ENCODE data around the gene SCN1A. TPM values are rescaled to one million over a fixed set of nuclear protein-coding genes. Genes with fewer than 3 reads are reported as not detected.

SCN1A gene
- total and polyA plus RNA-seq, 10 of the 15 experiments (the other 5 are each of a cell fraction or from before 2014, with no cell fraction given), result not detected

DNA sequence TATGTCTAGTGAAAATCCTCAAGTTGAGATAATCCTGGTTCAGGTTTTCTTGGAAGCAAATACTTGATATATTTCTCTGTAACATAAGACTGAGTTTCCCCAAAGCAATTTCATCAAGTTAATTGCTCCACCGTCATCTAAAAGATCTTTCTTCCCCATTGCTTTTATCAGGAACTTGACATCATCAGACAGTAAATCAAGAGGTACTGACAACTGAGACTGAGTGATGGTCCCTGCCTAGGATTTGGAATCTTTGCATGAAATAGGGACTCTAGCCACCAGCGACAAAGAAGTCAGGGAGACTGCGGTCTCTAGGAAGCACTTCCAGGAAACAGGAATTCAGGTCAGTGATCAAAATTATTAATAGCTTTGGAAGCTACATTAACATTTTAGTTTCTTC is 43.4 kb upstream of the SCN1A start:
- FAIRE-seq (no peak), DNase-seq (ENCODE audit: low read depth, low spot score) (no peak), ATAC-seq (no peak)
- POLR2A ChIA-PET, result no interaction called here
- H3K9ac ChIP-seq (ENCODE audit: control insufficient read depth, insufficient read depth, low read length), result no peak overlapping the region
- H2AFZ ChIP-seq (ENCODE audit: control insufficient read depth, low read depth, low read length), result no peak overlapping the region
- no peaks in the 10 kb centered on the region for H3K4me1 ChIP-seq (ENCODE audit: control insufficient read depth, insufficient read depth, low read length)
- H3K4me2 ChIP-seq (ENCODE audit: control insufficient read depth, insufficient read depth), result no peak overlapping the region
- no TSS peak for BruUV-seq (replicated peaks)
- H3K79me2 ChIP-seq (ENCODE audit: control insufficient read depth, insufficient read depth, low read length), result no peaks in the 10 kb centered on the region
- H3K36me3 ChIP-seq (ENCODE audit: control insufficient read depth in 2 of 2, insufficient read depth in 2 of 2, low read length in 1 of 2), result no peaks in the 10 kb centered on the region
- no peaks in the 10 kb centered on the region for H4K20me1 ChIP-seq (ENCODE audit: control insufficient read depth, insufficient read depth)
- no peak overlapping the region for H3K27ac ChIP-seq (ENCODE audit: control insufficient read depth, insufficient read depth)
- 53% methylated on average over 3 of the region's 3 CpGs for WGBS (ENCODE audit: insufficient coverage, insufficient replicate concordance, low lambda C conversion rate, missing lambda C conversion rate)
- H3K4me3 ChIP-seq, result no peak overlapping the region
- CTCF ChIA-PET, result no interaction called here
- in situ Hi-C loops (cut with MboI), result no loop called here
- H3K9me3 ChIP-seq (replicated peaks; ENCODE audit: control insufficient read depth, insufficient read depth, low read length), result no peaks in the 10 kb centered on the region
- no peaks in the 10 kb centered on the region for H3K27me3 ChIP-seq (replicated peaks in 1 of 2; ENCODE audit: control insufficient read depth in 2 of 2, insufficient read depth in 2 of 2, low read length in 1 of 2)
- SMC1A ChIA-PET (ENCODE audit: uncharacterized antibody, unreplicated experiment), result interaction anchor here (0.6 to 1.3 kb wide), 2 partner anchors 10 to 354 kb away, joined by 3 to 5 read pairs; no protein-coding TSS in a partner anchor
- RAD21 ChIA-PET (ENCODE audit: unreplicated experiment), result no interaction called here
- intact Hi-C loops (cut with micrococcal nuclease; ENCODE audit: unreplicated experiment), result no loop called here
- TF ChIP-seq, protein P1, sequence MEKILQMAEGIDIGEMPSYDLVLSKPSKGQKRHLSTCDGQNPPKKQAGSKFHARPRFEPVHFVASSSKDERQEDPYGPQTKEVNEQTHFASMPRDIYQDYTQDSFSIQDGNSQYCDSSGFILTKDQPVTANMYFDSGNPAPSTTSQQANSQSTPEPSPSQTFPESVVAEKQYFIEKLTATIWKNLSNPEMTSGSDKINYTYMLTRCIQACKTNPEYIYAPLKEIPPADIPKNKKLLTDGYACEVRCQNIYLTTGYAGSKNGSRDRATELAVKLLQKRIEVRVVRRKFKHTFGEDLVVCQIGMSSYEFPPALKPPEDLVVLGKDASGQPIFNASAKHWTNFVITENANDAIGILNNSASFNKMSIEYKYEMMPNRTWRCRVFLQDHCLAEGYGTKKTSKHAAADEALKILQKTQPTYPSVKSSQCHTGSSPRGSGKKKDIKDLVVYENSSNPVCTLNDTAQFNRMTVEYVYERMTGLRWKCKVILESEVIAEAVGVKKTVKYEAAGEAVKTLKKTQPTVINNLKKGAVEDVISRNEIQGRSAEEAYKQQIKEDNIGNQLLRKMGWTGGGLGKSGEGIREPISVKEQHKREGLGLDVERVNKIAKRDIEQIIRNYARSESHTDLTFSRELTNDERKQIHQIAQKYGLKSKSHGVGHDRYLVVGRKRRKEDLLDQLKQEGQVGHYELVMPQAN (conservative IDR thresholded peaks at IDR 0.05), result no peak
- TF ChIP-seq JUND (IDR thresholded peaks at IDR 0.05; ENCODE audit: low read depth, low read length), result no peak
- TF ChIP-seq RELA (IDR thresholded peaks at IDR 0.05; ENCODE audit: borderline replicate concordance, partially characterized antibody), result no peak
- TF ChIP-seq, protein P2, sequence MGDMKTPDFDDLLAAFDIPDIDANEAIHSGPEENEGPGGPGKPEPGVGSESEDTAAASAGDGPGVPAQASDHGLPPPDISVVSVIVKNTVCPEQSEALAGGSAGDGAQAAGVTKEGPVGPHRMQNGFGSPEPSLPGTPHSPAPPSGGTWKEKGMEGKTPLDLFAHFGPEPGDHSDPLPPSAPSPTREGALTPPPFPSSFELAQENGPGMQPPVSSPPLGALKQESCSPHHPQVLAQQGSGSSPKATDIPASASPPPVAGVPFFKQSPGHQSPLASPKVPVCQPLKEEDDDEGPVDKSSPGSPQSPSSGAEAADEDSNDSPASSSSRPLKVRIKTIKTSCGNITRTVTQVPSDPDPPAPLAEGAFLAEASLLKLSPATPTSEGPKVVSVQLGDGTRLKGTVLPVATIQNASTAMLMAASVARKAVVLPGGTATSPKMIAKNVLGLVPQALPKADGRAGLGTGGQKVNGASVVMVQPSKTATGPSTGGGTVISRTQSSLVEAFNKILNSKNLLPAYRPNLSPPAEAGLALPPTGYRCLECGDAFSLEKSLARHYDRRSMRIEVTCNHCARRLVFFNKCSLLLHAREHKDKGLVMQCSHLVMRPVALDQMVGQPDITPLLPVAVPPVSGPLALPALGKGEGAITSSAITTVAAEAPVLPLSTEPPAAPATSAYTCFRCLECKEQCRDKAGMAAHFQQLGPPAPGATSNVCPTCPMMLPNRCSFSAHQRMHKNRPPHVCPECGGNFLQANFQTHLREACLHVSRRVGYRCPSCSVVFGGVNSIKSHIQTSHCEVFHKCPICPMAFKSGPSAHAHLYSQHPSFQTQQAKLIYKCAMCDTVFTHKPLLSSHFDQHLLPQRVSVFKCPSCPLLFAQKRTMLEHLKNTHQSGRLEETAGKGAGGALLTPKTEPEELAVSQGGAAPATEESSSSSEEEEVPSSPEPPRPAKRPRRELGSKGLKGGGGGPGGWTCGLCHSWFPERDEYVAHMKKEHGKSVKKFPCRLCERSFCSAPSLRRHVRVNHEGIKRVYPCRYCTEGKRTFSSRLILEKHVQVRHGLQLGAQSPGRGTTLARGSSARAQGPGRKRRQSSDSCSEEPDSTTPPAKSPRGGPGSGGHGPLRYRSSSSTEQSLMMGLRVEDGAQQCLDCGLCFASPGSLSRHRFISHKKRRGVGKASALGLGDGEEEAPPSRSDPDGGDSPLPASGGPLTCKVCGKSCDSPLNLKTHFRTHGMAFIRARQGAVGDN (IDR thresholded peaks at IDR 0.05), result no peak
- TF ChIP-seq RBBP5 (conservative IDR thresholded peaks at IDR 0.05), result no peak
- TF ChIP-seq TBL1XR1 (IDR thresholded peaks at IDR 0.05; ENCODE audit: low read depth, low read length), result no peak
- no peak for TF ChIP-seq BHLHE40 (IDR thresholded peaks at IDR 0.05; ENCODE audit: borderline replicate concordance in 1 of 2, low read depth in 2 of 2, low read length in 1 of 2)
- TF ChIP-seq ASH2L (IDR thresholded peaks at IDR 0.05; ENCODE audit: borderline replicate concordance, low read depth), result no peak
- TF ChIP-seq CREM (IDR thresholded peaks at IDR 0.05; ENCODE audit: low read depth), result no peak
- no peak for TF ChIP-seq EGR1 (IDR thresholded peaks at IDR 0.05; ENCODE audit: borderline replicate concordance in 1 of 2, low read depth in 2 of 2, low read length in 2 of 2)
- TF ChIP-seq IKZF2 (IDR thresholded peaks at IDR 0.05), result no peak
- TF ChIP-seq, protein P3, sequence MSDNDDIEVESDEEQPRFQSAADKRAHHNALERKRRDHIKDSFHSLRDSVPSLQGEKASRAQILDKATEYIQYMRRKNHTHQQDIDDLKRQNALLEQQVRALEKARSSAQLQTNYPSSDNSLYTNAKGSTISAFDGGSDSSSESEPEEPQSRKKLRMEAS (IDR thresholded peaks at IDR 0.05; ENCODE audit: low read depth, low read length), result no peak
- TF ChIP-seq, protein P4, sequence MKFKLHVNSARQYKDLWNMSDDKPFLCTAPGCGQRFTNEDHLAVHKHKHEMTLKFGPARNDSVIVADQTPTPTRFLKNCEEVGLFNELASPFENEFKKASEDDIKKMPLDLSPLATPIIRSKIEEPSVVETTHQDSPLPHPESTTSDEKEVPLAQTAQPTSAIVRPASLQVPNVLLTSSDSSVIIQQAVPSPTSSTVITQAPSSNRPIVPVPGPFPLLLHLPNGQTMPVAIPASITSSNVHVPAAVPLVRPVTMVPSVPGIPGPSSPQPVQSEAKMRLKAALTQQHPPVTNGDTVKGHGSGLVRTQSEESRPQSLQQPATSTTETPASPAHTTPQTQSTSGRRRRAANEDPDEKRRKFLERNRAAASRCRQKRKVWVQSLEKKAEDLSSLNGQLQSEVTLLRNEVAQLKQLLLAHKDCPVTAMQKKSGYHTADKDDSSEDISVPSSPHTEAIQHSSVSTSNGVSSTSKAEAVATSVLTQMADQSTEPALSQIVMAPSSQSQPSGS (IDR thresholded peaks at IDR 0.05; ENCODE audit: low read length), result no peak
- no peak for TF ChIP-seq MEF2B (IDR thresholded peaks at IDR 0.05; ENCODE audit: partially characterized antibody, poor library complexity, severe bottlenecking)

Measured in GM12878 (cell line).